Panc1 (cell line): ENCODE results near the gene PTH. TPM values are rescaled to one million over a fixed set of nuclear protein-coding genes. Genes with fewer than 3 reads are reported as not detected.

Experiments
- ATAC-seq: fragments of 200-7000 bp; cut with Tn5 transposase; 2 replicates; pipeline ENCODE4 v1.9.1; 2020; ENCODE audit warnings: mild to moderate bottlenecking, moderate library complexity
- BruUV-seq: library from RNA; stranded (reverse); fragments of 400-500 nt; replicated peaks from 2 replicates; lab custom pipeline; 2021; lab: Mats Ljungman, UMichigan
- CTCF ChIA-PET: fragments of 300-600 bp; sonication (Branson Sonifier 250); formaldehyde crosslinking; loops from one replicate; lab custom pipeline; 2022; ENCODE audit warnings: antibody characterized with exemption; lab: Charles Lee
- POLR2A ChIA-PET: fragments of 300-600 bp; sonication (Branson Sonifier 250); formaldehyde crosslinking; loops from one replicate; lab custom pipeline; 2022; ENCODE audit warnings: antibody characterized with exemption; lab: Charles Lee
- DNase-seq: peaks from one replicate; pipeline ENCODE4 v3.0.0-alpha.2; 2010; ENCODE audit warnings: low read depth, low spot score
- H3K27ac ChIP-seq: 2 replicates; pipeline ENCODE4 v1.5.1; 2011; ENCODE audit warnings: mild to moderate bottlenecking, low read length, inconsistent platforms
- H3K27me3 ChIP-seq: fragments of 200-500 bp; sonication (Bioruptor generic); 2 replicates; pipeline ENCODE4 v1.6.0; 2014; ENCODE audit warnings: low read length, inconsistent platforms; ENCODE audit not compliant: control insufficient read depth, insufficient read depth
- H3K36me3 ChIP-seq: fragments of 200-500 bp; sonication (Bioruptor generic); 2 replicates; pipeline ENCODE4 v1.5.1; 2014; ENCODE audit warnings: inconsistent platforms, mild to moderate bottlenecking, low read length, moderate library complexity; ENCODE audit not compliant: control insufficient read depth, insufficient read depth
- H3K4me1 ChIP-seq: 2 replicates; pipeline ENCODE4 v1.5.1; 2011; ENCODE audit warnings: inconsistent platforms, mild to moderate bottlenecking, low read length, moderate library complexity; ENCODE audit not compliant: control insufficient read depth, insufficient read depth
- H3K4me3 ChIP-seq, 2 experiments: 2 replicates each; pipeline ENCODE4 v1.5.1; 2011 to 2012; ENCODE audit warnings: low read depth in 2 of 2, low read length in 2 of 2, mild to moderate bottlenecking in 2 of 2, inconsistent platforms in 1 of 2, moderate library complexity in 1 of 2
- H3K9me3 ChIP-seq: fragments of 200-500 bp; sonication (Bioruptor generic); 2 replicates; pipeline ENCODE4 v1.5.1; 2014; ENCODE audit warnings: low read depth, mild to moderate bottlenecking, inconsistent platforms, low read length, moderate library complexity; ENCODE audit not compliant: control insufficient read depth, insufficient read depth
- CTCF ChIP-seq: fragments of 450-650 bp; IDR thresholded peaks from 2 replicates; pipeline ENCODE4 v1.5.1; 2017; ENCODE audit warnings: mild to moderate bottlenecking
- POLR2AphosphoS5 ChIP-seq: IDR thresholded peaks from 2 replicates; pipeline ENCODE4 v1.6.1; 2012; ENCODE audit warnings: mild to moderate bottlenecking, low read depth, low read length, moderate library complexity
- REST ChIP-seq, 2 experiments: IDR thresholded peaks; 2 replicates each; pipeline ENCODE4 v1.6.1; 2011 to 2012; ENCODE audit warnings: low read depth in 2 of 2, control low read depth in 1 of 2, low read length in 1 of 2, mild to moderate bottlenecking in 1 of 2, moderate library complexity in 1 of 2; ENCODE audit not compliant: insufficient read depth in 1 of 2
- SIN3A ChIP-seq: IDR thresholded peaks from 2 replicates; pipeline ENCODE4 v1.6.1; 2012; ENCODE audit warnings: low read depth, mild to moderate bottlenecking, low read length, moderate library complexity, borderline replicate concordance; ENCODE audit not compliant: insufficient read depth
- TCF7L2 ChIP-seq: IDR thresholded peaks from 2 replicates; pipeline ENCODE4 v1.6.1; 2011; ENCODE audit warnings: mild to moderate bottlenecking, low read depth, low read length, inconsistent platforms
- in situ Hi-C: cut with HindIII; loops from 2 replicates; pipeline ENCODE4 v1.10.0; 2016; ENCODE audit warnings: low sequenced_read_pairs, low pct_unique_long_range_greater_than_20kb
- intact Hi-C: fragments of 100-400 bp; cut with micrococcal nuclease; formaldehyde crosslinking; loops from one replicate; pipeline ENCODE4 v1.10.0; 2022; ENCODE audit not compliant: unreplicated experiment
- total RNA-seq: library from RNA; stranded (reverse); gene quantifications from one replicate; pipeline ENCODE4 v1.2.1, GENCODE V29; 2021; ENCODE audit not compliant: unreplicated experiment

PTH gene
- total RNA-seq, 1 experiment from 2014 or later = not detected

GRCh38 chr11:13461291-13461690, 34.5 kb downstream of the PTH start:
- TF ChIP-seq POLR2AphosphoS5 = no peak
- no peak for TF ChIP-seq REST (IDR thresholded peaks at IDR 0.05; ENCODE audit: insufficient read depth in 1 of 2, low read depth in 2 of 2, low read length in 1 of 2)
- TF ChIP-seq SIN3A = no peak
- TF ChIP-seq CTCF = no peak
- no peak for TF ChIP-seq TCF7L2
- intact Hi-C loops = loop anchor here (10.0 kb wide), 1 partner anchor 204 kb away; the partner anchor contains the start of gene FAR1
- BruUV-seq = TSS peak; percentile 65
- DNase-seq = no peak
- ChIA-PET POLR2A (no interaction called here), CTCF (no interaction called here)
- in situ Hi-C loops = no loop called here
- H3K4me1 ChIP-seq = peaks cover 9% of the 10 kb centered on the region
- no peak overlapping the region for H3K4me3 ChIP-seq
- no peaks in the 10 kb centered on the region for H3K27me3 ChIP-seq
- no peaks in the 10 kb centered on the region for H3K9me3 ChIP-seq
- ATAC-seq = no peak
- H3K36me3 ChIP-seq = no peaks in the 10 kb centered on the region
- no peak overlapping the region for H3K27ac ChIP-seq

GRCh38 chr11:13450832-13451397, 44.9 kb downstream of the PTH start:
- ATAC-seq (no peak), DNase-seq (no peak)
- no peak overlapping the region for H3K27ac ChIP-seq
- H3K36me3 ChIP-seq = no peaks in the 10 kb centered on the region
- POLR2A ChIA-PET = no interaction called here
- no peaks in the 10 kb centered on the region for H3K4me1 ChIP-seq
- in situ Hi-C loops = no loop called here
- no peak for TF ChIP-seq POLR2AphosphoS5
- TF ChIP-seq REST (IDR thresholded peaks at IDR 0.05; ENCODE audit: insufficient read depth in 1 of 2, low read depth in 2 of 2, low read length in 1 of 2) = no peak
- TF ChIP-seq SIN3A = no peak
- TF ChIP-seq CTCF = no peak
- no peak for TF ChIP-seq TCF7L2
- no TSS peak for BruUV-seq
- CTCF ChIA-PET = no interaction called here
- intact Hi-C loops = no loop called here
- H3K4me3 ChIP-seq = no peak overlapping the region
- no peaks in the 10 kb centered on the region; the same call in 1 of the 2 replicates for H3K9me3 ChIP-seq
- no peaks in the 10 kb centered on the region for H3K27me3 ChIP-seq
